GM23338 (cell line): ENCODE results near the gene MYO18A. TPM values are rescaled to one million over a fixed set of nuclear protein-coding genes. Genes with fewer than 3 reads are reported as not detected.

Experiments
- ATAC-seq: fragments of 200-7000 bp; cut with Tn5 transposase; 3 replicates; pipeline ENCODE4 v1.9.1; 2020
- DNase-seq: peaks from one replicate; pipeline ENCODE4 v3.0.0-alpha.2; 2015; ENCODE audit warnings: low spot score
- H2AFZ ChIP-seq: fragments of 200-600 bp; sonication (generic); 2 replicates; pipeline ENCODE4 v1.8.0; 2016; ENCODE audit warnings: antibody characterized with exemption, mild to moderate bottlenecking, moderate library complexity
- H3F3A ChIP-seq: fragments of 200-600 bp; sonication (generic); replicated peaks from 2 replicates; pipeline ENCODE4 v1.8.0; 2017; ENCODE audit warnings: antibody characterized with exemption, mixed run types, low read depth
- H3K27ac ChIP-seq: fragments of 200-600 bp; sonication (generic); 2 replicates; pipeline ENCODE4 v1.6.1; 2016; ENCODE audit warnings: low read depth
- H3K27me3 ChIP-seq: fragments of 200-600 bp; sonication (generic); 2 replicates; pipeline ENCODE4 v1.8.0; 2016; ENCODE audit warnings: mild to moderate bottlenecking, mixed run types, moderate library complexity; ENCODE audit not compliant: insufficient read depth
- H3K36me3 ChIP-seq: fragments of 200-600 bp; sonication (generic); 2 replicates; pipeline ENCODE4 v1.8.0; 2016; ENCODE audit warnings: mild to moderate bottlenecking; ENCODE audit not compliant: insufficient read depth
- H3K4me1 ChIP-seq: fragments of 200-600 bp; sonication (generic); 2 replicates; pipeline ENCODE4 v1.8.0; 2016; ENCODE audit warnings: mild to moderate bottlenecking, moderate library complexity; ENCODE audit not compliant: insufficient read depth
- H3K4me2 ChIP-seq: fragments of 200-600 bp; sonication (generic); 2 replicates; pipeline ENCODE4 v1.7.1; 2017; ENCODE audit warnings: mixed run types
- H3K4me3 ChIP-seq: fragments of 200-600 bp; sonication (generic); 2 replicates; pipeline ENCODE4 v1.6.1; 2016; ENCODE audit warnings: mixed run types
- H3K79me2 ChIP-seq: fragments of 200-600 bp; sonication (generic); replicated peaks from 2 replicates; pipeline ENCODE4 v1.8.0; 2017; ENCODE audit warnings: mild to moderate bottlenecking; ENCODE audit not compliant: insufficient read depth
- H3K9me2 ChIP-seq: fragments of 200-600 bp; sonication (generic); 2 replicates; pipeline ENCODE4 v1.8.0; 2017; ENCODE audit not compliant: insufficient read depth
- H4K20me1 ChIP-seq: fragments of 200-600 bp; sonication (generic); replicated peaks from 2 replicates; pipeline ENCODE4 v1.8.0; 2017; ENCODE audit warnings: mild to moderate bottlenecking; ENCODE audit not compliant: insufficient read depth
- H3K27ac Mint-ChIP-seq: 2 replicates; pipeline ENCODE4 v1.8.0; 2020; ENCODE audit warnings: inconsistent platforms, mild to moderate bottlenecking, moderate library complexity, mixed read lengths
- H3K27me3 Mint-ChIP-seq: 3 replicates; pipeline ENCODE4 v1.8.0; 2022; ENCODE audit warnings: low read depth, mild to moderate bottlenecking, moderate library complexity, mixed read lengths, inconsistent platforms; ENCODE audit not compliant: insufficient read depth, poor library complexity
- H3K36me3 Mint-ChIP-seq: 3 replicates; pipeline ENCODE4 v1.8.0; 2021; ENCODE audit warnings: low read depth, mild to moderate bottlenecking, inconsistent platforms, moderate library complexity, mixed read lengths
- H3K4me1 Mint-ChIP-seq: 3 replicates; pipeline ENCODE4 v1.8.0; 2020; ENCODE audit warnings: mild to moderate bottlenecking, inconsistent platforms, mixed read lengths
- H3K4me3 Mint-ChIP-seq: 3 replicates; pipeline ENCODE4 v1.8.0; 2021; ENCODE audit warnings: moderate library complexity, mild to moderate bottlenecking, inconsistent platforms, mixed read lengths
- H3K9me3 Mint-ChIP-seq: 3 replicates; pipeline ENCODE4 v1.8.0; 2020; ENCODE audit warnings: moderate library complexity, mild to moderate bottlenecking, inconsistent platforms, mixed read lengths
- CREB1 ChIP-seq: fragments of 250-450 bp; sonication (Bioruptor Pico); IDR thresholded peaks from 2 replicates; pipeline ENCODE4 v1.5.0; 2020; ENCODE audit warnings: low read depth, mild to moderate bottlenecking, moderate library complexity
- CTCF ChIP-seq, 2 experiments: fragments of 200-600 bp in 1 of 2; sonication (generic) in 1 of 2; conservative IDR thresholded peaks; 2 replicates each; pipeline versions ENCODE4 v1.5.1 to v1.6.1; 2016 to 2017; ENCODE audit warnings: antibody characterized with exemption in 2 of 2, low read depth in 2 of 2, mild to moderate bottlenecking in 2 of 2, moderate library complexity in 1 of 2
- ETS1 ChIP-seq: IDR thresholded peaks from 2 replicates; pipeline ENCODE4 v1.6.1; 2016; ENCODE audit warnings: antibody characterized with exemption
- EZH2 ChIP-seq: fragments of 200-600 bp; sonication (generic); IDR thresholded peaks from one replicate; pipeline ENCODE4 v1.8.0; 2017; ENCODE audit warnings: antibody characterized with exemption, mild to moderate bottlenecking, low read depth; ENCODE audit not compliant: unreplicated experiment
- EZH2phosphoT487 ChIP-seq: fragments of 200-600 bp; sonication (generic); IDR thresholded peaks from one replicate; pipeline ENCODE4 v1.8.1; 2018; ENCODE audit warnings: antibody characterized with exemption; ENCODE audit not compliant: unreplicated experiment
- POLR2AphosphoS5 ChIP-seq: IDR thresholded peaks from 2 replicates; pipeline ENCODE4 v1.6.1; 2016; ENCODE audit warnings: antibody characterized with exemption, low read depth
- ZNF114 ChIP-seq: fragments of 250-450 bp; sonication (Bioruptor Pico); IDR thresholded peaks from 2 replicates; pipeline ENCODE4 v1.5.0; 2020; ENCODE audit warnings: mild to moderate bottlenecking, moderate library complexity
- ZNF331 ChIP-seq: fragments of 250-450 bp; sonication (Bioruptor Pico); IDR thresholded peaks from 2 replicates; pipeline ENCODE4 v1.5.0; 2020; ENCODE audit warnings: low read depth, mild to moderate bottlenecking, moderate library complexity
- polyA plus RNA-seq: library from polyadenylated mRNA; unstranded; fragments of >200 nt; fragmentation: Nextera tagmentation; extraction: Ambion mirVana; gene quantifications from 2 replicates; pipeline ENCODE4 v1.2.1, GENCODE V29; 2016
- total RNA-seq: library from RNA; depleted of rRNA; stranded (reverse); fragments of >200 nt; shearing (Covaris generic); gene quantifications from 2 replicates; pipeline ENCODE4 v1.2.3, GENCODE V29; 2014

MYO18A gene
- total and polyA plus RNA-seq, 2 experiments from 2014 or later: 18.3 to 37.5 TPM

GRCh38 chr17:29110372-29110757, 69.8 kb downstream of the MYO18A start (continued):
- TF ChIP-seq ZNF331 (CRISPR knock-in tag) (no peak), CREB1 (CRISPR knock-in tag) (no peak), ETS1 (no peak), ZNF114 (CRISPR knock-in tag) (no peak), EZH2 (no peak)

- Histone ChIP-seq H3K4me1 (peaks cover 5% of the 10 kb centered on the region), H3K36me3 (no peaks in the 10 kb centered on the region), H4K20me1 (no peaks in the 10 kb centered on the region), H2AFZ (no peak overlapping the region), H3K27ac (0 out of 2 replicates have a peak overlapping the region, but pooled peaks have one; percentile 9), H3K27me3 (no peaks in the 10 kb centered on the region), H3K4me2 (no peak overlapping the region; the same call in 1 of the 2 replicates), H3K9me2 (no peaks in the 10 kb centered on the region), H3K79me2 (no peaks in the 10 kb centered on the region), H3K4me3 (no peak overlapping the region), H3F3A (peaks cover 15% of the 10 kb centered on the region; the same call in 1 of the 2 replicates)
- Mint-ChIP-seq H3K4me1 (peaks cover 28% of the 10 kb centered on the region), H3K36me3 (peaks cover 23% of the 10 kb centered on the region), H3K9me3 (no peaks in the 10 kb centered on the region), H3K4me3 (no peak overlapping the region), H3K27ac (no peak overlapping the region), H3K27me3 (peaks cover 18% of the 10 kb centered on the region)
- DNase-seq: peak; percentile 44
- peak; percentile 38 for ATAC-seq
- TF ChIP-seq CREB1 (CRISPR knock-in tag): no peak
- TF ChIP-seq CTCF (conservative IDR thresholded peaks at IDR 0.05; ENCODE audit: low read depth in 2 of 2): no peak
- no peak for TF ChIP-seq POLR2AphosphoS5
Measured at GRCh38 chr17:29109477-29110371, 70.5 kb downstream of the MYO18A start.

GRCh38 chr17:29108823-29109476, 71.2 kb downstream of the MYO18A start:
- ATAC-seq (no peak), DNase-seq (no peak)
- 0 out of 2 replicates have a peak overlapping the region, but pooled peaks have one; percentile 9 for H3K27ac ChIP-seq
- H3K27ac Mint-ChIP-seq: peak overlapping the region; percentile 59; the same call in 1 of the 2 replicates
- no peaks in the 10 kb centered on the region for H4K20me1 ChIP-seq
- H3K36me3 ChIP-seq: no peaks in the 10 kb centered on the region
- no peak overlapping the region for H3K4me3 Mint-ChIP-seq
- no peaks in the 10 kb centered on the region for H3K27me3 ChIP-seq
- H3K79me2 ChIP-seq: no peaks in the 10 kb centered on the region
- H3K4me1 ChIP-seq: peaks cover 5% of the 10 kb centered on the region
- peaks cover 18% of the 10 kb centered on the region for H3K27me3 Mint-ChIP-seq
- H3K4me2 ChIP-seq: no peak overlapping the region; the same call in 1 of the 2 replicates
- TF ChIP-seq ZNF114 (CRISPR knock-in tag): no peak
- no peak for TF ChIP-seq EZH2phosphoT487
- peaks cover 12% of the 10 kb centered on the region; the same call in 1 of the 2 replicates for H3F3A ChIP-seq
- H3K9me2 ChIP-seq: no peaks in the 10 kb centered on the region
- H3K4me1 Mint-ChIP-seq: peaks cover 28% of the 10 kb centered on the region
- H3K4me3 ChIP-seq: no peak overlapping the region
- H3K36me3 Mint-ChIP-seq: peaks cover 24% of the 10 kb centered on the region
- no peak overlapping the region for H2AFZ ChIP-seq
- no peaks in the 10 kb centered on the region for H3K9me3 Mint-ChIP-seq
